ENCODE data around the gene OR5AC2.

OR5AC2 gene, protein sequence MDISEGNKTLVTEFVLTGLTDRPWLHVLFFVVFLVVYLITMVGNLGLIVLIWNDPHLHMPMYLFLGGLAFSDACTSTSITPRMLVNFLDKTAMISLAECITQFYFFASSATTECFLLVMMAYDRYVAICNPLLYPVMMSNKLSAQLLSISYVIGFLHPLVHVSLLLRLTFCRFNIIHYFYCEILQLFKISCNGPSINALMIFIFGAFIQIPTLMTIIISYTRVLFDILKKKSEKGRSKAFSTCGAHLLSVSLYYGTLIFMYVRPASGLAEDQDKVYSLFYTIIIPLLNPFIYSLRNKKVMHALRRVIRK

GRCh38 chr3:98086873-98087272, at the start of gene OR5AC2:
Gene OR5AC2 (plus strand): TSS chr3:98087173. CDS start chr3:98087173, 0 bp downstream.
- DNase-seq (ENCODE audit: low spot score) = no peak

DNA sequence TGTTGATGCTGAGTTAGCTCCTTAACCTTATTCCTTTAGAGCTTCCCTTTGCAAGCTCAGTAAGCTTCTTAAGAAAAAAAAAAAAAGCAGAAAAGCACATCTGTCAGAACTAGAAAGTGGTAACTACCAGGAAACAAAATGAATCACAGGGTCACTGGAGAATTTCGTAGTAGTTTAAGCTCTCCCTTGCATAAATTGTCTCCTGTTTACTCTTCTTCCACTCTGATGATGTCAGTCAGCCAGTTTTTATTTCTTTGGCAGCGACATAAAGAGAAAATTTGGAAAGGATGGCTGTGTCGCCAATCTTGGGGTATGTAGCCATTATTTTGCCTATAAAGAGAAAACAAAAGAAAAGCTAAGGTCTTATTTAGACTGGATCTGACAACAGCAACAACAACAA, 48.7 kb upstream of the OR5AC2 start:
- no peak for DNase-seq (ENCODE audit: low spot score)

GRCh38 chr3:98038876-98039275, 48.1 kb upstream of the OR5AC2 start:
- no peak for DNase-seq (ENCODE audit: low spot score)

DNA sequence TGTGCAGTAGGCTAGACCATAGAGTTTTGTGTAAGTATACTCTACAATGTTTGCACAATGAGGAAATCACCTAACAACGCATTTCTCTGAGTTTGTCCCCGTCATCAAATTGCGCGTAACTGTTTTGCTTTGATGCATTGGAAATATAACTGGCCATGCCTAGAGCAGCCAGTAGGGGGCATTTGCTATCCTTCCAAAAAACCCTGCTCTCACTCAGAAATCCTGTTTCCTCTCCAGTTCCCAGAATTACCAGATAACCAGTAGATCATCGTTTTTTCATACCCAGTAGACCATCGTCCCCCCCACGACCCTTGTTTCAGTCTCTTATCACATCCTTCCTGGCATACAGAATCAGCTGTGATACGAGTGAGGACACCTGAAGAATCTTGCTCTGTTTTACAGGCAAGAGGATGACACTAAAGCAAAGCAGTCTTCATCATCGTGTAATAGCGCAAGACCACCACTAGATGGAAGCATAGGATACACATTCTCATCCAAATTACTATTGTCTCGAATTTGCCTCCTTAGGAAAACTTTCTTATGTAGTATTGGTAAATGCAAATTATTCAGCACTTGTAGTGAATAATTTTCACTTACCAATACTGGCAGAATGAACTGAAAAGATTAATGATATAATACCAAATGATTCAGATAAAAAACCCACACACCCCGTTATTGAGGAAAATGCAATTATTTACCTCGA, 47.5 kb upstream of the OR5AC2 start:
- peak; percentile 16 for DNase-seq (ENCODE audit: low spot score)

DNA sequence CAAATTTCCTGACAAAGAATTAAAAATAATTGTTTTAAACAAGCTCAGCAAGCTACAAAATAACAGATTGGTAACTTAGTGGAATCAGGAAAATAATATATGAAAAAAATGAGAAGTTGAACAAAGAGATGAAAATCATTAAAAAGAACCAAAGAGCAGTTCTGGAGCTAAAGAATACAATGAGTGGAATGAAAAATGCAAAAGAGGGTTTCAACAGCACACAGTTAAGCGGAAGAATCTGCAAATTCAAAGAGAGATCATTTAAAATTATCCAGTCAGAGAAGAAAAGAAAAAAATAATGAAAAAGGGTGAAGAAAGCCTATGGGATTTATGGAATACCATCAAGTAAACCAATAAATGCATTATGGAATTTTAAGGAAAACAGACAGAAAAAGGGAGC, 45.6 kb upstream of the OR5AC2 start:
- no peak for DNase-seq (ENCODE audit: low spot score)

GRCh38 chr3:98048586-98048985, 38.4 kb upstream of the OR5AC2 start:
- DNase-seq (ENCODE audit: low spot score) = no peak

GRCh38 chr3:98049271-98049670, 37.7 kb upstream of the OR5AC2 start:
- no peak for DNase-seq (ENCODE audit: low spot score)

DNA sequence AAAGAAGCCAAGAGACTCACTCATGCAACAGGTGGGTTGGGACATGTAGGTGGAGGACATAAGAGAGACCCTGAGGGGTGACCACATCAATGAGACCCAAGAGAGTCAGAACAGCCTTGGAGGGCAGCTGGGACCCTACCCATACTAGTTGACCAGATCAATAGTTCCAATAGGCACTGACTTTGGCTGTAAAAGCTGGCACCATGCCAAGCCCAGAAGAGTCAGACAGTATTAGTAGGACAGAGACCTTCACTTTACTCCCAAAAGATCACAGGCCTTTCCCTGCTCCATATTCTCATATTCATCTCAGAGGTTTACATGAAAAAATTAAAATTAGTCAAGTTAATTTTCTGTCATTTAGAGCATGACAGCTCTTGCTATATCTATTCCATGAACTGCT, 30.9 kb upstream of the OR5AC2 start:
- DNase-seq (ENCODE audit: low spot score) = no peak

DNA sequence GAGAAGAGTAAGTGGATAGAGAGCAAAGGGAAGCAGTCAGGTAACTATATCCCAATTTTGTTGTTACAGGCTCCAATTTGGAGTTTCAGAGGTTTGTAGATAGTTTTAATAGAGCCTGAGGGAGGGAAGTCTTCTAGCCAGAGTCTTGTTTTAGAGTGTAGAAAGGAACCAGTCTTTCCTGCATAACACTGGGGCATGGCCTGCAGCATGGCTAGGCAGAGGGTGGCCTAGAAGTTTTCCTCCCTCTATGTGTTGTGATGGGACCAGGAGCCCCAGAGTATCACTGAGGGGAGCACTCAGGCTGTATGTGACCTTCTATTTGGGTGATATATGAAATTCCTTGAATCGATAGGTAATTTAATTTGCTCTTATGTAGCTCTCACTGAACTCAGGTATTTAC, 29.3 kb upstream of the OR5AC2 start:
- no peak for DNase-seq (ENCODE audit: low spot score)

DNA sequence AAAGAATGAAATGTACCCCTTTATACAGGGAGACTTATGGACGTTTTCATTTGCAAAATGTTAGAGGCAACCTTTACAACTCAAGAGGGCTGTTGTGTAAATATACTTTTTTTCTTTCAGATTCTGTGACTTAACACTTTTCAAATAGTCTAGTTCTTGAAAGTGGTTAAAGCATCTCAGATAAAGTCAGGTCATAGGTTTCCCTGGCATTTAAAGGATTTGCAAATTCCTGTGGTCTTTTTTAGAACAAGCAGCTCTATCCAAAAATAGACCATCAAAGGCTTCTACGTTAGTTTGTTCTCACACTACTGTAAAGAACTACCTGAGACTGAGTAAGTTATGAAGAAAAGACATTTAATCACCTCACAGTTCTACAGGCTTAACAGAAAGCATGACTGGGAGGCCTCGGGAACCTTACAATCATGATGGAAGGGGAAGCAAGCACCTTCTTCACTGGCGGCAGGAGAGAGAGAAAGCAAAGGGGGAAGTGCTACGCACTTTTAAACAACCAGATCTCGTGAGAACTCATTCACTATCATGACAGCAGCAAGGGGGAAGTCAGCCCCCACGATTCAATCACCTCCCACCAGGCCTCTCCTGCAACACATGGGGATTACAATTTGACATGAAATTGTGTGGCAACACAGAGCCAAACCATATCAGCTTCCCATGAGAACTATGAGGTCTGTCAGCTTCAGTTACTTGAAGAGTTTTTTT, 28.6 kb upstream of the OR5AC2 start:
- DNase-seq (ENCODE audit: low spot score) = no peak

DNA sequence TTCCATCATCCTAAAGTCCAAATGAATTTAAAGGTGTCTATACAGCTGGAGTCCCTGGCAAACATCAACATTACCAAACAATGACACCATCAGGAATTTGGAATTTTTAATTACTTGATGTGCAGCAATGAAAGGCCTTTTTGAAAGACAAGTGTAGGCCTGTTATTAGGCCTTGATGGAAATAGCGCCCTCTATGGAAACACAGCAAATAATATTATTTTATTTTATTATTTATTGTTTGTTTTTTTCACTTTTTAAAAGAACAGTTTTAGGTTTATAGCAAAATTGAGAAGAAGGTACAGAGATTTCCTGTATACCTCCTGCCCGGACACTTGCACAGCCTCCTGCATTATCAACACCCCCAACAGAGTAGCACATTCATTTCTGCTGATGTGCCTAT, 18.1 kb upstream of the OR5AC2 start:
- DNase-seq (ENCODE audit: low spot score) = no peak

GRCh38 chr3:98070840-98071239, 16.1 kb upstream of the OR5AC2 start:
- no peak for DNase-seq (ENCODE audit: low spot score)

DNA sequence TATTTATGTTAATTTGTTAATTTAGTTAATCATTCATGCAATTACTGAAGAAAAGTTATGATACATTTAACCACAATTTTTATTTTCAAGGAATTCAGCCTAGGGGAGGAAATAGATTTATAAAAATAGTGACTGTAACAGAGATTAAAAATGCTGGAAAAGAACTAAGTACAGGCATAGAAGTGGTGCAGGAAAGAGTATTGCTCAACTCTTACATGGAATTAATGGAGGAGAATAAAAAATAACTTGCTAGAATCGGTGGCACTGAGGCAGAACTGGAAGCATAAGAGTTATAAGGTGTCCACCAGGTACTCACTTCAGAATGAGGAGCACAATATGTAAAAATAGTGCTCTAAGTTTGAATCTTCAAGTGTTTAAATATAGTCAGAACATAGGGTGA, 13.5 kb upstream of the OR5AC2 start:
- DNase-seq (ENCODE audit: low spot score) = no peak

DNA sequence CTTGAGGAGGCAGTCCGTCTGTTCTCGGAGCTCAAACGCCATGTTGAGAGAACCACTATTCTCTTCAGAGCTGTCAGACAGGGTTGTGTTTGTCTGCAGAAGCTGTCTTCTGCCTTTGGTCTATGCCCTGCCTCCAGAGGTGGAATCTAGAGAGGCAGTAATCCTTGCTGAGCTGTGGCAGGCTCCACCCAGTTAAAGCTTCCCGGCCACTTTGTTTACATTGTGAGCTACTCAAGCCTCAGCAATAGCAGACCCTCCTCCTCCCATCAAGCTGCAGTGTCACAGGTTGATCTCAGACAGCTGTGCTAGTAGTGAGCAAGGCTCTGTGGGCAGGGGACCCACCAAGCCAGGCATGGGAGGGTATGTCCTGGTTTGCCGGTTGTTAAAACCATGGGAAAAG, 8.9 kb downstream of the OR5AC2 start:
- DNase-seq (ENCODE audit: low spot score) = no peak

- no peak for DNase-seq (ENCODE audit: low spot score)
Observed at GRCh38 chr3:98099848-98100247, 12.9 kb downstream of the OR5AC2 start.

- DNase-seq (ENCODE audit: low spot score) = no peak
Observed at GRCh38 chr3:98108162-98108561, 21.2 kb downstream of the OR5AC2 start.

- no peak for DNase-seq (ENCODE audit: low spot score)
Observed at GRCh38 chr3:98109807-98110549, 23.0 kb downstream of the OR5AC2 start.

DNA sequence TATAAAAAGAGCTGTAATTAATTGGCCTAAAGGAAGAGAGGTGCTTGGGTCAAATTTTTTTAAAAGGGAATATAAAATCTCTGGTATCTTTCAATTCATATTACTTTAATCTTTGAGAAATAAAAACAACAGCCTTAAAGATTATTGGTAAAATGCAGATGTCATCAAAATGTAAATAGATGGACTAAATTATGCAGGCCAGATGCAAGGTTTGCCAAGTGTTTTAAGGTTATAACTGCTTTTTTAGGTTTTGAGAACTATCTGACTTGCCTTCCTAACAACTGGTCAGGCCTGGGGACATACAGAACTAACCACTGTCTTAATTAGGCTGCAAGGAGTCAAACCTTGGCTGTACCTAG, 23.6 kb downstream of the OR5AC2 start:
- no peak for DNase-seq (ENCODE audit: low spot score)

DNA sequence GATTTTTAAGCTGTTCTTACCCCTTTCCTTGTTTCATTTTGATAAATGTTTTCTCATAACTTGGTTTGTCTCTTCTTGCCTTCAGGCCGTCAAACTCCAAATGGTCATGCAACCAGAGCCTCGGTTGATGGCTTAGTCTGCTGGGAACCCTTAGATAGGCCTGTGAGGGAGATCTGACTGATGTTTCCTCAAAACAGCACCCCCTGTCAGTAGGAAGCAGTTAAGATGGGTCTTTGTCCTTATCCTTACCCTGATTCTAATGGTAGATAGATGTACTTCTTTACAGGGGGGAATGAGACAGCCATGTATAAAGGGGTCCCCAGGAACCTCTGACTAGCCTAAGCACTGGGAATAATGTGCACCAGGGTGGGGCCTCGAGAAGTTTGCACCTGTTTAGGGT, 27.3 kb downstream of the OR5AC2 start:
- DNase-seq (ENCODE audit: low spot score) = no peak

GRCh38 chr3:98115717-98116116, 28.7 kb downstream of the OR5AC2 start:
- no peak for DNase-seq (ENCODE audit: low spot score)

- DNase-seq (ENCODE audit: low spot score) = no peak
Observed at GRCh38 chr3:98130421-98130820, 43.4 kb downstream of the OR5AC2 start, which contains the start of gene OR5H1. Gene OR5H1 (plus strand): TSS chr3:98130721. CDS start chr3:98132698, 1,977 bp downstream.

GRCh38 chr3:98136631-98137030, 49.7 kb downstream of the OR5AC2 start:
- DNase-seq (ENCODE audit: low spot score) = no peak

Data from HuH-7.5 (cell line).